Right kidney (tissue), 1 donor: ENCODE measurements around the gene DHPS.
"Not testable (repeated sequence)": the region's sequence is repeated elsewhere in the genome, so short reads cannot be mapped to it uniquely, and the experiment has no call there.

Experiments used
- DNase-seq: peaks from one replicate; pipeline ENCODE4 v3.0.0-alpha.2; 2016

DHPS gene

GRCh38 chr19:12646551-12646950 is 35.1 kb downstream of the DHPS start:
- DNase-seq = no peak

- DNase-seq = not testable (repeated sequence)
Measured at GRCh38 chr19:12643716-12644115, 38.0 kb downstream of the DHPS start.

GRCh38 chr19:12642506-12642905 is 39.2 kb downstream of the DHPS start:
- no peak for DNase-seq

- DNase-seq = no peak
Measured at GRCh38 chr19:12641456-12641855, 40.2 kb downstream of the DHPS start.

- peak; percentile 79 for DNase-seq
Measured at GRCh38 chr19:12639901-12640613, 41.6 kb downstream of the DHPS start.

- DNase-seq = no peak
Measured at GRCh38 chr19:12638611-12639182, 43.0 kb downstream of the DHPS start.

- no peak for DNase-seq
Measured at GRCh38 chr19:12636631-12637030, 45.0 kb downstream of the DHPS start.

GRCh38 chr19:12629215-12629614 is 52.5 kb downstream of the DHPS start:
- DNase-seq = no peak

- no peak for DNase-seq
Measured at GRCh38 chr19:12628040-12629022, 53.3 kb downstream of the DHPS start.

GRCh38 chr19:12626958-12627357 is 54.7 kb downstream of the DHPS start:
- no peak for DNase-seq
